GM18508 (cell line): Measurements from ENCODE around the gene CHD6.

Experiments
- ATAC-seq: cut with Tn5 transposase; IDR thresholded peaks from one replicate; pipeline ENCODE4 v1.9.1; 2021; ENCODE audit warnings: moderate number of reproducible peaks; ENCODE audit not compliant: insufficient read depth, unreplicated experiment

The CHD6 gene

DNA sequence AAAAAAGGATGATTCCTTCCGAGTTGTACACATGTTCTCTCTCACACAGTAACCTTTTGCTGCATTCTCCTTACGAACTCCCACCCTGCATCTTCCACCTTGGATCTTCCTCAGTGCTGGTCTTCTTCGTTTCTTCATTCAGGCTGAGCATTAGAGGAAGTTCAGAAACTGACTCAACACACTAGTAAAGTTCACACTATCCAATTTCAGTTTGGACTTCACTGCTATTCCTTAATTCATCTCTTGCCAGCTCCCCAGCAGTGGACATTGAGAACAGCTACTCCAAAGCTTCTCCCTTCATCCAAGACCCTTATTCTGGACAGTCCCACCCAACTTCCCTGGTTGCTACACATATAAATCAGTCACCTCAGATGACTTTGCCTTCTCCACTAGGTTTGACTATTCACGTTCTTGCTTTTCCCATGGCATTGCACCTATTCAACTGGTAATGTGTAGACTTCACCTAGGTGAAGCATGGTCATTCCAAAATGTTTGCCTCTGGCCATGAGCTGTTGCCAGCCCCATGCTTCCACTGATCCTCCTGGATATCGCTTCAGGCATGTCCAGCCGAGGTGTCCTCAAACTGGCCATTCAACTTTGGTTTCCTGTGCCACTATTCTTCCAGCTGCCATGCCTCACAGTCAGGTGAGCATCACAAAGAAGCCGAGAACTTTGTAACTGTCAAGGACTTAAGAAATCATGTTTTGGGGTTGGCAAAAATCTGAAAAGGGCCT is 147.6 kb downstream of the CHD6 start:
- no peak for ATAC-seq

DNA sequence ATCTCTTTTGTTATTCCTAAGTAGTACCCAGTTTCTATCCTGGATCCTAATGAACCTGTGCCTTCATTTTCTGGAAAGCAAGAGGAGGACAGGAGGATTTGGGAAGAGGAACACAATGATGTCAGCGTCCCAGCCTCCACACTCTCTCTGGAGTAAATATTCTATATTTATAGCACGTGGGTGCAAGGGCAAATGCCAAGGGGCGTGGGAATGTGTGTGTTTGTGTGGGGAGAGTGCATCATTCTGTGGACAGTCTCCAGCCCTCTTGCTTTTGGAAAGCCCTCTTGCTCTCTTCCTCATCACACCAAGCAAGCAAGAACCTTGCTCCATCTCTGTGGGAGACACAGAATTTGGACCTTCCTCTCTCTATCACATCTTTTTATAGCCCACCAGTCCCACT is 148.3 kb downstream of the CHD6 start:
- ATAC-seq, result no peak

- no peak for ATAC-seq
These were observed 149.1 kb downstream of the CHD6 start for GRCh38 chr20:41468994-41469600.

DNA sequence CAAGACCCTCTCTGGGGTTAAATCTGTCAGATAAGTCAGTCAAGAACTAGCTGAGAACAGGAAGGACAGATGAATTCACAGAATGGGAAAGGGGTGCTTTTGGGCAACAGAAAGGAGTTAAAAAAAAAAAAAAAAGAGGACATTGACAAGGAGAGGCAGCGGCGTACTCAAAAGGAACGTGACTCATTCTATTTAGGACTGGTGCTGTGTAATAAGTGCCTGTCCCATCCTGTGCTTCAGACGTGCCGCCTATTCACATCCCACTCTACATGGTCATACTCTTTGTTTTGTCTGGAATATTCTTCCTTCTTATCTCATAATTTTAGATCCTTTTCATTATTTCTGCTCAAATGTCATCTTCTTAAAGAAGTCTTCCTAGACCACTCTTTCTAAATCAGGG is 150.5 kb downstream of the CHD6 start:
- no peak for ATAC-seq

DNA sequence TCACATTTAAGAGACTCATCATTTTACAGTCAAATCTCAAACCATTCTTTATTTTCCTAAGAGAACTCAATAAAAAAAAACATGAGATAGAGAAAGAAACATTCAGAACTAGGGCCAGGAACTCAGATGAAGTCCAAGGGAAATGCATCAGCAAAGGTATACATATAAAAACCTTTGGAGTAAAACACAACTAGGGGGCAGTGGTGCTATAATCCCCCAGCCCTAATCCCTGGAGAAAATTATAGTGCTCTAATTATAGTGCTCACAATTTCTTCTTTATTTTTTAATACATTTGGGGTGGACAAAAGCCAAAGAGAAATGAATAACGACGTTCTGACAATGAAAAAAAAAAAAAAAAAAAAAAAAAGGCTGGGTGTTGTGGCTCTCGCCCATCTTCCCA is 151.0 kb downstream of the CHD6 start:
- ATAC-seq, result no peak

- no peak for ATAC-seq
These were observed 154.6 kb downstream of the CHD6 start for GRCh38 chr20:41463567-41463966.

DNA sequence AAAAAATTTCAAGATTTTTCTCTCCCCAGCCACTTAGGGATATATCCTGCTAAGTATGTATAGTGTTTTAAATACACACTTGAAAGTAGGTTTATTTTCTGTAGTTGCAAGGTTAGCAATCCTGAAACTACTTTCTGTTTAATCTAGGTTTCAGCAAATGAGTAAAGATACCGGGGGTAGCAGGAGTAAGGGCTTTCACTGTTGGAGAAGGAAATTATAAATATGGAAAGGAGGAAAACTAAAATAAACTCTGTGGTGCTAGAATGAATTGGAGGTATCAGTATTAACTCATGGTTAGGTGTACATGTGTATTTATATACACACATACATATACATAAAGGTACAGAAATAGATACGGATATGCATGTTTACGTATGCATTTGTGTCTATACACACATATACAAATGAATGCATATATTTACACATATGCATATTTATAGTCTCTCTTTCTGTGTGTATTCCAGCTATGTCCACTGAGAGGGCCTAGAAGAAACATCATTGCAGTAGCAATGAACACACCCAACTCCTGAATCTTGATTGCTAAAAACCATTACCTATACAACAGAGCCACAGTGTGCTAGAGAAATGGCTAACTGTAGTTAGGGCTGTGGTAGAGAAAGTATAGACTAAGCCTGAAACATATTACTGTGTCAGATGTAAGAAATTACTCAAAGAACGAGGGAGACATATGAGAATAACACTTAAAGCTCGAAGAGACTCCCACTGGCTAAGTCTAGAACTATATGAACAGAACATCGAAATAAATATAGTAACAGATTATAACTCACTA is 155.6 kb downstream of the CHD6 start:
- no peak for ATAC-seq

GRCh38 chr20:41458761-41459160 is 159.4 kb downstream of the CHD6 start:
- no peak for ATAC-seq

DNA sequence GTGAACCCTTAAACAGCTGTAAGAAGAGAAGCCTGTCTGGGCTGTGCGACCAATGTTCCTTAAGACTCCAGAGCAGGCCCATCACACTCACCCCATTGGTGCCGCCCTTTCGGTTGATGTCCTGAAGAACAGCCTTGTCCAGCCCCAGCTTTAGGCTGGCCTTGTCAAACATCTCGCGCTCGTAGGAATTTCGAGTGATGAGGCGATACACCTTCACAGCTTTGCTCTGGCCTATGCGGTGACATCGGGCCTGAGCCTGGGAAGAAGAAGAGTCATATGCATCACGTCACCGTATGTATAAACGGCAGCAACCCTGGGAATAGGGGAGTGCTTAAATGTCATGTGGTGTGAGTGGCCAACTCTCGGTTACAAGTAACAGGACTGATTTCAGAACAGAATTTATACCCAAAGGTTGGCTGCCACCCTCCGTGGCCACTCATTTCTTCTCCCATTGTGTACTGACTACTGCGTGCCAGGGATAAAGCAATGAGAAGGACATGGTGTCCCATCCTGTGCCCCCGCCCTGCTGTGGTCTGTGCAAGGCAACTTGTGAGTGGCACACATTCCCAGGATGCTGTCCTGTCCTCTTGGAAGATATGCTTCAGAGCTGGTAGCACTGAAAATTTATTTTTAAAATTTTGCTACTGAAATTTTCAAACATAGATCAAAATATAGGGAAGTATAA is 160.9 kb downstream of the CHD6 start:
- no peak for ATAC-seq

- no peak for ATAC-seq
These were observed 161.8 kb downstream of the CHD6 start for GRCh38 chr20:41456351-41456750.

DNA sequence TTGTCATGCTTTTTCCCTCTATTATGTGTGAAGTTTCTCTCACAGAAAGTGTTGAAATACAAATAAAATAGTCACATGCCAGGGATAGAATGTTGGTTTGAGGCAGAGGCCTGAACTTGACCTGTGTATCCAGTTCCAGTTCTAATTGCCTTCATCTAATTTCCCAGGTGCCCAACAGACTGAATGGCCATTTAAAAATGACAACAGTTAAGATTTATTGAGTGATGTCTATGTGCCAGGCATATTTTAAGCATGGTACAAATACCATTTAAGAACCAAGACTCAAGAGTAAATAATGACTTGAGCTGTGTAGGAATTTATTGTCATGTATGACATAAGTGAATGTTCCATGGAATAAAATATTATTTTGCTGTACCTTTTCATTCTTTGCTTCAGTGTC is 163.9 kb downstream of the CHD6 start:
- no peak for ATAC-seq

DNA sequence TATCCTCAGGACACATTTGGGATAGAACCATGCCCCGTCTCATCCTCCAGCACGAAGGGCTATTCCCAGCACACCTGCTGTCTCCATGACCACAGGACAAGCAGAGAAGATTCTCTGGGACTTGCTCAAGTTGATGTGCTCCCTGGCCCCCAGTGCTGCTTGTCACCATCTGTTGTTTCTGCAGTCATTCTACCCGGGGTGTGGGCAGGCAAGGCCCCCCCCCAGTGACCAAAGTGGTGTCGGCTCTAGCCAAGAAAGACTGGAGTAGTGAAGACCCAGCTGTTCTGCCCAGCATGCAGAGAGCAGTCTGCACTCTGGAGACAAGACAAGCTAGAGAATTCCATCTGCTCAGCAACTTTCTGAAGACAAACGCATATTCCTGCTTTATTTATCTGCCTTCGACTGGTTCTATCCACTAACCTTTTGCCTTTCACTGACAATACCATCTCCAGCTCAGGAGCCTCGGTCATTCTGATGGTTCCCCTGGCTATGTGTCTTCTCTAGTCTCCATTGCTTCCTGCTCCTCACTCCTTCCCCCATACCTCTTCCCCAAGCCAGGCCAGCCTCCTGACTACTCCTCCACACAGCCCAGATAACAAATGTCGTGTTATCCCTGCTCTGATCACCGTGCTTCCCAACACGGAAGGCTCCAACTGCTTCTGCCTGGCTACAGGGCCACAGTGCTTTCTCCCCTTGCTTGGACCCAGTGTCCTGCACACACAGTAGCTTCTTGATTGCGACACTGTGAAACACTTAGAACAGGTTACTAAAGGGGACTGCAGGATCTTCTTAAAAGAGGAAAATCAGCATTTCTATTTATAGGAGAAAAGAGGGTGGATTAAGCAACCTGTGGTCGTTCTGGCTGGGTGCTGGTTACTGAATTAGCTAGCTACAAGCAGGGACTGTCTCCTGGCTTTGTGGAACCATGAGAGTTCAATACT is 164.9 kb downstream of the CHD6 start:
- ATAC-seq, result no peak

DNA sequence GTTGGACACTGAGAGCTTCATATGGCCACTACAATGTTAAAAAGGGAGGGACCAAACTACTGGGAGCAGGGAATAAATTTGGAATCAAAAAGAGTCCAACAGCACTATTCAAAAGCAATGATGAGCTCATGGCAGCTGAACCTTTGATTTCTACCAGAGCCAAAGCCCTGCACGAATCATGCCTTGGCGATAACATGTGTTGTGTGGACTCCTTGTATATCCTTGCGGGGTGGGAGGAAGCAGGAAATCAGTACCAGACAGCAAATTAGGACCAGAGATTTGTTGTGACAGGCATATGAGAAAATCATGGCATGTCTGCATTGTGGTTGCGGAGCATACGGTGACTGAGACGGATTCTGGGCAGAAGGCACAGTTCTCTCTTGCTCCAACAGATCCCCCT is 166.0 kb downstream of the CHD6 start:
- no peak for ATAC-seq

DNA sequence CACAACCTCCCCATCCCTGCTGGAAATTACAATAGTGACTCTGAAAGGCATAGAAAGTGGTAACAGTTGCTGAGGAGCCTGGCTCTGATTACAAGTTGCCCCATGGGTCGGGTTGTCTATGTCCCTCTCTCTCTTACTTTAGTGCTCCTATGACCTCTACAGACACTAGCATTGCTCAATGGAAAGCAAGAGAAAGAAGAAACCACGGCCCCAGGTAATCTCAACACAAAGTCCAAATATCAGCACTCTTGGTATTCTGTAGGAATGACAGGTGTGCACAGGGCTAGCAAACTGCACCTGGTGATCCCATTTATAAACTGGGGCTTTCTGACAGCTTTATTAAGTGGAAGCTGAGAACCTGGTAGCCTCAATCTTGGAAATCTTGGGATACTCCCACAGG is 171.2 kb downstream of the CHD6 start:
- no peak for ATAC-seq

DNA sequence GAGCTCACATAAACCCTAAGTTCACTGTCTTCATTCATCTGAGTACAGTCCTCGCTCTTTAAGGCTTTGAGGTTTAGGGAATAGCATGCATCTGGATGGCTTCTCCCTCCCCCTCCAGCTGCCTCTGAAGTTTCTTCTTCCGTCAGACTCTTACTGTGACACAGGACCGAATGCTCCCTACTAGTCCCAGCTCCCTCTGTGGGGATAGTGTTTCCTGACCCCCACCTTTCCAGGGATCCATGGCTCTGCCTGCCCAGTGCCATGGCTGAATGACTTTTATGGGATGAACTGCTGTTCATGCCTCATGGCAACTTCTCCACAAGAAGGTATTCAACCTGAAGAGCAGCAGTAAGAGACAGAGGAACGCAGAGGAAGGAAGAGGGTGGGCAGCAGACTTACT is 171.7 kb downstream of the CHD6 start:
- ATAC-seq, result no peak

- ATAC-seq, result no peak
These were observed 173.4 kb downstream of the CHD6 start for GRCh38 chr20:41444821-41445220.

- no peak for ATAC-seq
These were observed 174.5 kb downstream of the CHD6 start for GRCh38 chr20:41443691-41444090.

GRCh38 chr20:41440882-41441281 is 177.3 kb downstream of the CHD6 start:
- no peak for ATAC-seq

DNA sequence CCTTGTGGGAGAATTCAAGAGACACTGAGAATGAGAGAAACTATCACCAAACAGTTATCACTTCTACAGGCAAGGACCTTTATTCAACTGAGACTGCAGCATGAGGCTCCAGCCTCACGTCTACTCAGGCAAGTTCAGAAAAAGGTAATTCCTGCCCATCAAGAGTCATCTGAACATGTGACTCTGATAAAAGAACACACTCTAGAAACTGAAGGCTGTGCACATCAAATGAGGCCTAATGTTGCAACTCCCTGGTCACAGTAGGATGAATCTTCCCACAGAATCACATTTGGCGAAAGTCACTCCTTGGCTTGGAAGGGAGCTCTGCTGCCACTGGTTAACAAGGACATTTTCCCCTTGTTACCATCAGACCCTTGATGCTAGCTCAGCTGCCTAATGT is 180.3 kb downstream of the CHD6 start:
- ATAC-seq, result no peak

GRCh38 chr20:41436679-41437078 is 181.5 kb downstream of the CHD6 start:
- no peak for ATAC-seq
